Smooth muscle cell (in vitro differentiated cells): ENCODE data around the gene RPS5. TPM values are rescaled to one million over a fixed set of nuclear protein-coding genes. Genes with fewer than 3 reads are reported as not detected.

ENCODE experiments used
- DNase-seq: peaks from one replicate; lab custom pipeline; 2025; ENCODE audit not compliant: unreplicated experiment; lab: John Stamatoyannopoulos, UW
- H2AFZ ChIP-seq: fragments of 200-600 bp; sonication (generic); 2 replicates; pipeline ENCODE4 v1.6.0; 2016; ENCODE audit warnings: antibody characterized with exemption, low read depth, mild to moderate bottlenecking
- H3F3A ChIP-seq: fragments of 200-600 bp; sonication (generic); 2 replicates; pipeline ENCODE4 v1.6.0; 2017; ENCODE audit warnings: antibody characterized with exemption, low read depth
- H3K27ac ChIP-seq: fragments of 200-600 bp; sonication (generic); 2 replicates; pipeline ENCODE4 v1.5.1; 2016; ENCODE audit warnings: low read depth, mild to moderate bottlenecking
- H3K27me3 ChIP-seq: fragments of 200-600 bp; sonication (generic); 2 replicates; pipeline ENCODE4 v1.6.1; 2016; ENCODE audit warnings: low read depth, mild to moderate bottlenecking
- H3K36me3 ChIP-seq: fragments of 200-600 bp; sonication (generic); 2 replicates; pipeline ENCODE4 v1.5.1; 2016; ENCODE audit warnings: low read depth
- H3K4me1 ChIP-seq: fragments of 200-600 bp; sonication (generic); 2 replicates; pipeline ENCODE4 v1.5.1; 2016; ENCODE audit warnings: low read depth
- H3K4me2 ChIP-seq: fragments of 200-600 bp; sonication (generic); 2 replicates; pipeline ENCODE4 v1.6.0; 2016; ENCODE audit warnings: mild to moderate bottlenecking
- H3K4me3 ChIP-seq: fragments of 200-600 bp; sonication (generic); 2 replicates; pipeline ENCODE4 v1.5.1; 2016; ENCODE audit warnings: mild to moderate bottlenecking
- H3K79me2 ChIP-seq: fragments of 200-600 bp; sonication (generic); 2 replicates; pipeline ENCODE4 v1.6.0; 2016; ENCODE audit warnings: low read depth, mild to moderate bottlenecking
- H3K9ac ChIP-seq: fragments of 200-600 bp; sonication (generic); 2 replicates; pipeline ENCODE4 v1.6.0; 2016; ENCODE audit warnings: low read depth
- H3K9me3 ChIP-seq: fragments of 200-600 bp; sonication (generic); replicated peaks from 2 replicates; pipeline ENCODE4 v1.5.1; 2016; ENCODE audit warnings: low read depth
- H4K20me1 ChIP-seq: fragments of 200-600 bp; sonication (generic); 2 replicates; pipeline ENCODE4 v1.6.0; 2016; ENCODE audit warnings: low read depth
- WGBS: methylation state at CpG from one replicate; pipeline ENCODE4 v1.1.7; 2016; ENCODE audit warnings: low lambda C conversion rate; 5-methylcytosine and 5-hydroxymethylcytosine counted together
- polyA plus RNA-seq: library from polyadenylated mRNA; unstranded; fragments of >200 nt; fragmentation: Nextera tagmentation; extraction: Ambion mirVana; gene quantifications from 2 replicates; pipeline ENCODE4 v1.2.1, GENCODE V29; 2016
- total RNA-seq: library from RNA; depleted of rRNA; stranded (reverse); fragments of >200 nt; gene quantifications from 2 replicates; pipeline ENCODE4 v1.2.3, GENCODE V29; 2014
- TF ChIP-seq, protein P1 (sequence below): fragments of 200-600 bp; sonication (generic); IDR thresholded peaks from 2 replicates; pipeline ENCODE4 v1.5.1; 2017; ENCODE audit warnings: borderline replicate concordance, mild to moderate bottlenecking, antibody characterized with exemption; ENCODE audit not compliant: insufficient read depth, poor library complexity, severe bottlenecking

The RPS5 gene
- total and polyA plus RNA-seq, 2 experiments from 2014 or later: 684 to 1,773 TPM

- TF ChIP-seq, protein P1, sequence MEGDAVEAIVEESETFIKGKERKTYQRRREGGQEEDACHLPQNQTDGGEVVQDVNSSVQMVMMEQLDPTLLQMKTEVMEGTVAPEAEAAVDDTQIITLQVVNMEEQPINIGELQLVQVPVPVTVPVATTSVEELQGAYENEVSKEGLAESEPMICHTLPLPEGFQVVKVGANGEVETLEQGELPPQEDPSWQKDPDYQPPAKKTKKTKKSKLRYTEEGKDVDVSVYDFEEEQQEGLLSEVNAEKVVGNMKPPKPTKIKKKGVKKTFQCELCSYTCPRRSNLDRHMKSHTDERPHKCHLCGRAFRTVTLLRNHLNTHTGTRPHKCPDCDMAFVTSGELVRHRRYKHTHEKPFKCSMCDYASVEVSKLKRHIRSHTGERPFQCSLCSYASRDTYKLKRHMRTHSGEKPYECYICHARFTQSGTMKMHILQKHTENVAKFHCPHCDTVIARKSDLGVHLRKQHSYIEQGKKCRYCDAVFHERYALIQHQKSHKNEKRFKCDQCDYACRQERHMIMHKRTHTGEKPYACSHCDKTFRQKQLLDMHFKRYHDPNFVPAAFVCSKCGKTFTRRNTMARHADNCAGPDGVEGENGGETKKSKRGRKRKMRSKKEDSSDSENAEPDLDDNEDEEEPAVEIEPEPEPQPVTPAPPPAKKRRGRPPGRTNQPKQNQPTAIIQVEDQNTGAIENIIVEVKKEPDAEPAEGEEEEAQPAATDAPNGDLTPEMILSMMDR: no peak
- H3K27me3 ChIP-seq: no peaks in the 10 kb centered on the region
- peak overlapping the region; percentile 99 for H3K4me2 ChIP-seq
- peaks cover 20% of the 10 kb centered on the region for H3K4me1 ChIP-seq
- H3K9ac ChIP-seq: peak overlapping the region; percentile 88
- H4K20me1 ChIP-seq: peaks cover 30% of the 10 kb centered on the region
- no peaks in the 10 kb centered on the region for H3K36me3 ChIP-seq
- no peaks in the 10 kb centered on the region for H3K9me3 ChIP-seq
- no peaks in the 10 kb centered on the region for H3F3A ChIP-seq
- peak overlapping the region; percentile 91 for H3K27ac ChIP-seq
- peak overlapping the region; percentile 68 for H3K4me3 ChIP-seq
- peaks cover 44% of the 10 kb centered on the region for H3K79me2 ChIP-seq
- 94% methylated on average over 9 of the region's 9 CpGs for WGBS
- DNase-seq: no peak
- no peak overlapping the region for H2AFZ ChIP-seq
These were observed 1.7 kb upstream of the RPS5 start for GRCh38 chr19:58385313-58385890.

DNA sequence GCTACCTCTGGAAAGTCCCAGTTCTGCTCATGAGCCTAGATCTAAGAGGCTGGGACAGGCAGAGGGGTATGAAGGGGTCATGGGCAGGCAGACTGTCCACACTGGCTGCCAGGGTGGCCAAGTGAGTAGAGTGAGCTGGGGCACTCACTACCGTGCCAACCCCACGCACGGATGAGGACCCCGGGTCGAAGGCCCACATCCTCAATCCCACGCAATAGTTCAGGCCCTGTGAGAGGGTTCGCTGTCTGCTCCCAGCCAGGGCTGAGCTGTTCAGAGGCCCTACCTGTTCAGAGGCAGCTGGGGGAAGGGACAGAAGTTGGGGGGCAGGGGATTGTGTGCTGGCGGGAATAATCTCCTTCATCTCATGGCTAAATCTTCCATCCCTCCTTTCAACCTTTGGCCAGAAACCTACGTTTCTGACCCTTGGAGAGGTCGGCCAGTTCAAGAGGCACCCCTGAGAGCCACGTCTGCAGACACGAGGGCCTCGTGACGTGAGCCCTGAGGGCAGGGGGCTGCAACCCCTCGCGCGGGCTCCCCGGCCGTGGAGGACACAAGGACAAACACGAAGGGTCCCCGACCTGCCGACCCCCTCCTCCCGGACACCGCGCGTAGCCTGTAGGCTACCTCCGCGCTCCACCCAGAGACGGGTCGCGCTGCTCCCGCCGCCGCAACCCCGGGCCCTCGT, 1.0 kb upstream of the RPS5 start:
- DNase-seq: no peak

DNA sequence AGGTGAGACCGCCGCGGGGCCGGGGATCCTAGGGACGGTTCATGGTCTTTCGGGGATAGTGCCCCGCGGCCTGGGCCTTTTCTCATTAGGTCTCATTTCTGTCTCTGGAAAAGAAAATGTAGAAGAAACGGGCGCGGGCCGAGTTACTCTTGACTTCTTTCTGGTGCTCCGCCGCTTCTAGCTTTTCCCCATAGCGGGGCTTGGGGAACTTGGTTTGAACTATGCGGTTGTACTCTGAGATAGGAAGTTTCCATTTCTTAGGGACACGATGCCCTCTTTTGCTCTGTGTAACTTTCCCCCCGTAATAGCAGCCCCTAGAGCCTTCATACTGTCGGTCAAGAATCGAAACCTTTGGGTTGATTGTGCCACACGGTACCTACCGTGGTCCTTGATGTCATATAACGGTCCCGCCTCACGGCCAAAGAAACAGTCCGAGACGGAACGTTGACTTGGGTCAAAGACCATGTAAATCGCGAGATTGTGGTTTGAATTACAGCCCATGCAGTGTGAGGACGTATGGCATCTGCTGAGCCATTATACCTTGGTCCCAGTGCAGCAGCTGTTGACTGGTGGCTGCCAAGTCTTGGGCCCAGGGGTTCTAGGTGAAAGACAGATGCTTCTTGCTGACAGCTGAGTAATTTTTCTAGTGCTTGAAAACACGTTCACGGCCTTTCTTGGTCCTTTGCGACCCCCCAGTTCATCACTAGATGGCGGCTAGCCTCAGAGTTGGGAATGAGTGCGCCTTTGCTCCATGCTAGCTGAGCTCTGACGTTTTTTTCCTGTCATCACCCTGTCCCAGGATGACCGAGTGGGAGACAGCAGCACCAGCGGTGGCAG, 487 bp downstream of the RPS5 start:
- H3K9me3 ChIP-seq: no peaks in the 10 kb centered on the region
- H4K20me1 ChIP-seq: peaks cover 51% of the 10 kb centered on the region
- H3K27me3 ChIP-seq: no peaks in the 10 kb centered on the region
- peaks cover 17% of the 10 kb centered on the region for H3K4me1 ChIP-seq
- peak overlapping the region; percentile 88 for H3K9ac ChIP-seq
- no peak for DNase-seq
- TF ChIP-seq, protein P1: no peak
- H3K36me3 ChIP-seq: no peaks in the 10 kb centered on the region
- peak overlapping the region; percentile 68 for H3K4me3 ChIP-seq
- H3K4me2 ChIP-seq: peak overlapping the region; percentile 99
- H2AFZ ChIP-seq: no peak overlapping the region
- no peaks in the 10 kb centered on the region for H3F3A ChIP-seq
- H3K27ac ChIP-seq: peak overlapping the region; percentile 91
- peaks cover 55% of the 10 kb centered on the region for H3K79me2 ChIP-seq
- WGBS: 9% methylated on average over 39 of the region's 39 CpGs

More for the DNA sequence above, 1.0 kb upstream of the RPS5 start:
- Histone ChIP-seq H3K27ac (peak overlapping the region; percentile 91), H3K9me3 (no peaks in the 10 kb centered on the region), H3K79me2 (peaks cover 51% of the 10 kb centered on the region), H3K9ac (peak overlapping the region; percentile 88), H3K36me3 (no peaks in the 10 kb centered on the region), H3F3A (no peaks in the 10 kb centered on the region), H2AFZ (peak overlapping the region; percentile 81), H3K4me2 (peak overlapping the region; percentile 99), H3K4me1 (peaks cover 20% of the 10 kb centered on the region), H3K4me3 (peak overlapping the region; percentile 68), H4K20me1 (peaks cover 36% of the 10 kb centered on the region), H3K27me3 (no peaks in the 10 kb centered on the region)
- TF ChIP-seq, protein P1: no peak
- 19% methylated on average over 33 of the region's 36 CpGs for WGBS
